ENCODE results near the gene TPD52L2.

Gene TPD52L2

GRCh38 chr20:63864978-63865640 lies at the start of gene TPD52L2:
TPD52L2 (plus strand) TSS chr20:63865270; CDS start chr20:63865366, 96 bp downstream.
- DNase-seq, result peak; percentile 99

GRCh38 chr20:63815615-63816253 lies 49.3 kb upstream of the TPD52L2 start:
- no peak for DNase-seq

GRCh38 chr20:63819224-63819921 lies 45.7 kb upstream of the TPD52L2 start:
- DNase-seq, result no peak

- no peak for DNase-seq
Measured at GRCh38 chr20:63821811-63822210, 43.3 kb upstream of the TPD52L2 start.

- DNase-seq, result no peak
Measured at GRCh38 chr20:63822276-63822696, 42.8 kb upstream of the TPD52L2 start.

GRCh38 chr20:63823691-63824311 lies 41.3 kb upstream of the TPD52L2 start:
- no peak for DNase-seq

- no peak for DNase-seq
Measured at GRCh38 chr20:63825331-63826118, 39.5 kb upstream of the TPD52L2 start.

GRCh38 chr20:63826753-63827152 lies 38.3 kb upstream of the TPD52L2 start:
- DNase-seq, result no peak

- DNase-seq, result no peak
Measured at GRCh38 chr20:63828124-63828523, 36.9 kb upstream of the TPD52L2 start.

GRCh38 chr20:63828545-63828944 lies 36.5 kb upstream of the TPD52L2 start:
- DNase-seq, result no peak

GRCh38 chr20:63828951-63829350 lies 36.1 kb upstream of the TPD52L2 start:
- no peak for DNase-seq

GRCh38 chr20:63829603-63829944 lies 35.5 kb upstream of the TPD52L2 start:
- no peak for DNase-seq

- no peak for DNase-seq
Measured at GRCh38 chr20:63829945-63830835, 34.9 kb upstream of the TPD52L2 start.

GRCh38 chr20:63830841-63831588 lies 34.1 kb upstream of the TPD52L2 start, which contains the start of gene ZBTB46:
ZBTB46 (minus strand) TSS chr20:63831264; CDS start chr20:63790757, 40,507 bp downstream.
- no peak for DNase-seq

- DNase-seq, result no peak
Measured at GRCh38 chr20:63831646-63831992, 33.5 kb upstream of the TPD52L2 start.

GRCh38 chr20:63831993-63832686 lies 32.9 kb upstream of the TPD52L2 start:
- no peak for DNase-seq

- DNase-seq, result no peak
Measured at GRCh38 chr20:63833776-63834490, 31.1 kb upstream of the TPD52L2 start.

- DNase-seq, result no peak
Measured at GRCh38 chr20:63834491-63834880, 30.6 kb upstream of the TPD52L2 start.

GRCh38 chr20:63835021-63835858 lies 29.8 kb upstream of the TPD52L2 start:
- peak; percentile 77 for DNase-seq
